B cell (primary cell): ENCODE results near the gene BCAS4. TPM values are rescaled to one million over a fixed set of nuclear protein-coding genes. Genes with fewer than 3 reads are reported as not detected.
"Not testable (repeated sequence)": the region's sequence is repeated elsewhere in the genome, so short reads cannot be mapped to it uniquely, and the experiment has no call there.

Experiments used
- ATAC-seq: fragments of 200-7000 bp; cut with Tn5 transposase; one replicate; pipeline ENCODE4 v1.10.0; 2021; ENCODE audit warnings: low read depth, mild to moderate bottlenecking, moderate number of reproducible peaks, moderate library complexity
- CTCF ChIA-PET: fragments of 350-600 bp; sonication (Branson Sonifier 250); formaldehyde crosslinking; loops from one replicate; lab custom pipeline; 2021; ENCODE audit warnings: antibody characterized with exemption, inconsistent platforms; lab: Charles Lee
- POLR2A ChIA-PET: fragments of 350-600 bp; sonication (Branson Sonifier 250); formaldehyde crosslinking; loops from one replicate; lab custom pipeline; 2021; ENCODE audit warnings: antibody characterized with exemption; lab: Charles Lee
- DNase-seq: peaks from one replicate; pipeline ENCODE4 v3.0.0; 2013
- H2AFZ ChIP-seq: 2 replicates; pipeline ENCODE4 v1.6.1; 2012; ENCODE audit warnings: mild to moderate bottlenecking, low read depth, low read length; ENCODE audit not compliant: insufficient read depth, poor library complexity, severe bottlenecking
- H3K27ac ChIP-seq, 2 donors: 1 replicate in 1 of 2; 2 replicates in 1 of 2; pipeline ENCODE4 v1.5.1; 2012 to 2013; ENCODE audit warnings: low read length in 2 of 2, mild to moderate bottlenecking in 2 of 2, moderate library complexity in 1 of 2
- H3K27me3 ChIP-seq, 4 experiments: fragments of 200-600 bp in 1 of 4; sonication (generic) in 1 of 4; replicated peaks in 1 of 4; 1 replicate in 2 of 4; 2 replicates in 2 of 4; pipeline versions ENCODE4 v1.6.1 to v1.7.0; 2013 to 2016; ENCODE audit warnings: low read length in 3 of 4, mild to moderate bottlenecking in 2 of 4, mixed read lengths in 1 of 4, moderate library complexity in 1 of 4; ENCODE audit not compliant: insufficient read depth in 4 of 4, control insufficient read depth in 3 of 4; ENCODE audit errors: control extremely low read depth in 1 of 4
- H3K36me3 ChIP-seq, 2 experiments: replicated peaks in 1 of 2; 1 replicate in 1 of 2; 2 replicates in 1 of 2; pipeline versions ENCODE4 v1.6.1 to v1.7.1; 2013; ENCODE audit warnings: low read length in 1 of 2; ENCODE audit not compliant: insufficient read depth in 2 of 2, control insufficient read depth in 1 of 2; ENCODE audit errors: control extremely low read depth in 1 of 2, extremely low read depth in 1 of 2
- H3K4me1 ChIP-seq, 2 donors: fragments of 200-600 bp in 1 of 2; sonication (generic) in 1 of 2; 1 replicate in 1 of 2; 2 replicates in 1 of 2; pipeline versions ENCODE4 v1.5.1 to v1.6.1; 2013 to 2017; ENCODE audit warnings: low read length in 2 of 2; ENCODE audit not compliant: control insufficient read depth in 2 of 2, insufficient read depth in 2 of 2
- H3K4me2 ChIP-seq: replicated peaks from 2 replicates; pipeline ENCODE3; 2012; ENCODE audit warnings: mild to moderate bottlenecking, low read depth, low read length; ENCODE audit not compliant: poor library complexity, severe bottlenecking
- H3K4me3 ChIP-seq, 5 experiments: fragments of 200-600 bp in 1 of 5; sonication (generic) in 1 of 5; 1 replicate in 3 of 5; 2 replicates in 2 of 5; pipeline versions ENCODE4 v1.5.1 to v1.7.0; 2011 to 2016; ENCODE audit warnings: low read length in 4 of 5, mild to moderate bottlenecking in 4 of 5, low read depth in 2 of 5, control low read depth in 1 of 5, moderate library complexity in 1 of 5; ENCODE audit not compliant: insufficient read depth in 1 of 5; ENCODE audit errors: control extremely low read depth in 1 of 5, extremely low read depth in 1 of 5
- H3K79me2 ChIP-seq: fragments of 200-600 bp; sonication (generic); one replicate; pipeline ENCODE4 v1.6.0; 2016; ENCODE audit warnings: low read length; ENCODE audit not compliant: control insufficient read depth, insufficient read depth
- H3K9ac ChIP-seq: fragments of 200-600 bp; sonication (generic); 2 replicates; pipeline ENCODE4 v1.6.1; 2017; ENCODE audit warnings: mild to moderate bottlenecking, low read length, moderate library complexity
- H3K9me3 ChIP-seq, 3 donors: one replicate each; pipeline versions ENCODE4 v1.6.1 to v1.7.1; 2013; ENCODE audit warnings: low read length in 2 of 3; ENCODE audit not compliant: control insufficient read depth in 2 of 3, insufficient read depth in 1 of 3; ENCODE audit errors: control extremely low read depth in 1 of 3
- H4K20me1 ChIP-seq: 2 replicates; pipeline ENCODE4 v1.6.0; 2012; ENCODE audit warnings: mild to moderate bottlenecking, low read length; ENCODE audit not compliant: insufficient read depth, control insufficient read depth, poor library complexity, severe bottlenecking
- H3K27ac Mint-ChIP-seq: one replicate; pipeline ENCODE4 v1.8.0; 2021; ENCODE audit warnings: mixed read lengths
- H3K27me3 Mint-ChIP-seq: one replicate; pipeline ENCODE4 v1.8.0; 2021; ENCODE audit warnings: mixed read lengths
- H3K4me1 Mint-ChIP-seq: one replicate; pipeline ENCODE4 v1.8.0; 2021; ENCODE audit warnings: mixed read lengths
- H3K4me3 Mint-ChIP-seq: one replicate; pipeline ENCODE4 v1.8.0; 2021; ENCODE audit warnings: mixed read lengths
- H3K9me3 Mint-ChIP-seq: one replicate; pipeline ENCODE4 v1.8.0; 2022; ENCODE audit warnings: mixed read lengths; ENCODE audit not compliant: insufficient read depth
- WGBS: methylation state at CpG from one replicate; pipeline ENCODE4 v1.1.5; 2013; ENCODE audit warnings: missing lambda C conversion rate; ENCODE audit not compliant: insufficient coverage; 5-methylcytosine and 5-hydroxymethylcytosine counted together
- intact Hi-C: fragments of 100-400 bp; cut with micrococcal nuclease; formaldehyde crosslinking; loops from one replicate; pipeline ENCODE4 v1.10.0; 2022
- polyA plus RNA-seq: library from polyadenylated mRNA; depleted of rRNA; stranded (reverse); fragments of >200 nt; gene quantifications from 2 replicates; pipeline ENCODE4 v1.2.3, GENCODE V29; 2012
- total RNA-seq, 2 donors: library from RNA; stranded (reverse); fragments of 120-200 nt in 1 of 2; gene quantifications; 1 replicate in 1 of 2; 2 replicates in 1 of 2; pipeline versions ENCODE4 v1.2.3 to v1.2.4, GENCODE V29; 2013 to 2022

BCAS4 gene
- total and polyA plus RNA-seq, 2 donors (not counting 1 experiment from before 2014, with no cell fraction given), result 44.8 to 88.2 TPM

- H3K36me3 ChIP-seq, H3K4me3 ChIP-seq, ATAC-seq, intact Hi-C loops, H3K4me2 ChIP-seq, H4K20me1 ChIP-seq, H3K4me1 Mint-ChIP-seq, CTCF ChIA-PET, H3K9ac ChIP-seq, H3K4me1 ChIP-seq, H3K4me3 Mint-ChIP-seq, DNase-seq, H3K9me3 Mint-ChIP-seq, POLR2A ChIA-PET, H3K27ac ChIP-seq, H3K27ac Mint-ChIP-seq, H2AFZ ChIP-seq, H3K79me2 ChIP-seq, H3K27me3 ChIP-seq, H3K9me3 ChIP-seq: not testable (repeated sequence)
- WGBS, result 89% methylated on average over 5 of the region's 12 CpGs
- peaks cover 11% of the 10 kb centered on the region for H3K27me3 Mint-ChIP-seq
These were observed 25.2 kb upstream of the BCAS4 start for GRCh38 chr20:50769551-50770085.

- H4K20me1 ChIP-seq, H3K4me3 ChIP-seq, H3K9me3 Mint-ChIP-seq, H3K4me3 Mint-ChIP-seq, H3K27ac ChIP-seq, H3K9me3 ChIP-seq, H3K27me3 ChIP-seq, CTCF ChIA-PET, H3K4me1 Mint-ChIP-seq, H2AFZ ChIP-seq, H3K9ac ChIP-seq, H3K27ac Mint-ChIP-seq, H3K4me1 ChIP-seq, DNase-seq, ATAC-seq, H3K4me2 ChIP-seq, POLR2A ChIA-PET, intact Hi-C loops, H3K79me2 ChIP-seq, H3K36me3 ChIP-seq: not testable (repeated sequence)
- peaks cover 11% of the 10 kb centered on the region for H3K27me3 Mint-ChIP-seq
- WGBS, result 100% methylated on average over 1 of the region's 8 CpGs
These were observed 23.3 kb upstream of the BCAS4 start for GRCh38 chr20:50771419-50772080.
